ENCODE measurements around the gene REXO1. TPM values are rescaled to one million over a fixed set of nuclear protein-coding genes. Genes with fewer than 3 reads are reported as not detected.

Gene REXO1
- total RNA-seq, 1 donor from 2014 or later = 69.6 TPM

GRCh38 chr19:1828279-1829238, 19.7 kb downstream of the REXO1 start:
- no peak for ATAC-seq (ENCODE audit: low read depth)
- no peak for TF ChIP-seq CTCF (IDR thresholded peaks at IDR 0.05)

GRCh38 chr19:1827566-1828278, 20.6 kb downstream of the REXO1 start:
- Mint-ChIP-seq H3K27me3 (no peaks in the 10 kb centered on the region), H3K9me3 (no peaks in the 10 kb centered on the region), H3K4me3 (no peak overlapping the region), H3K27ac (no peak overlapping the region), H3K36me3 (ENCODE audit: low read depth) (peaks cover 40% of the 10 kb centered on the region), H3K4me1 (peaks cover 3% of the 10 kb centered on the region)
- ChIA-PET CTCF (no interaction called here), POLR2A (no interaction called here)
- ATAC-seq (ENCODE audit: low read depth) (no peak), DNase-seq (no peak)
- intact Hi-C loops (cut with micrococcal nuclease) = loop anchor here (2.0 kb wide), 1 partner anchor 15 kb away; the partner anchor contains the start of gene ATP8B3
- no peak for TF ChIP-seq CTCF (IDR thresholded peaks at IDR 0.05)

More at GRCh38 chr19:1828279-1829238, 19.7 kb downstream of the REXO1 start:
- peaks cover 3% of the 10 kb centered on the region for H3K4me1 Mint-ChIP-seq
- POLR2A ChIA-PET = no interaction called here
- H3K27ac Mint-ChIP-seq = no peak overlapping the region
- intact Hi-C loops (cut with micrococcal nuclease) = no loop called here
- no peaks in the 10 kb centered on the region for H3K27me3 Mint-ChIP-seq
- CTCF ChIA-PET = interaction anchor here (0.8 kb wide), 2 partner anchors 283 to 1122 kb away, joined by 3 read pairs; no protein-coding TSS in a partner anchor
- H3K36me3 Mint-ChIP-seq (ENCODE audit: low read depth) = peaks cover 38% of the 10 kb centered on the region
- DNase-seq = no peak
- H3K4me3 Mint-ChIP-seq = no peak overlapping the region
- H3K9me3 Mint-ChIP-seq = no peaks in the 10 kb centered on the region

- Mint-ChIP-seq H3K27ac (no peak overlapping the region), H3K27me3 (no peaks in the 10 kb centered on the region), H3K9me3 (no peaks in the 10 kb centered on the region), H3K4me1 (peaks cover 3% of the 10 kb centered on the region), H3K36me3 (ENCODE audit: low read depth) (peaks cover 46% of the 10 kb centered on the region), H3K4me3 (no peak overlapping the region)
- DNase-seq (no peak), ATAC-seq (ENCODE audit: low read depth) (no peak)
- ChIA-PET POLR2A (interaction anchor here (0.6 to 1.0 kb wide), 2 partner anchors 18 to 238 kb away, joined by 3 to 5 read pairs; no protein-coding TSS in a partner anchor), CTCF (interaction anchor here (0.7 to 2.3 kb wide), 18 partner anchors 9 to 359 kb away, joined by 3 to 28 read pairs (median 4); no protein-coding TSS in a partner anchor)
- TF ChIP-seq CTCF (IDR thresholded peaks at IDR 0.05) = no peak
- intact Hi-C loops (cut with micrococcal nuclease) = loop anchor here (1.0 to 2.0 kb wide), 3 partner anchors 14 to 281 kb away; partner anchors contain the start of gene ATP8B3
Observed at GRCh38 chr19:1826557-1827521, 21.4 kb downstream of the REXO1 start.

- H3K9me3 Mint-ChIP-seq = no peaks in the 10 kb centered on the region
- peaks cover 47% of the 10 kb centered on the region for H3K36me3 Mint-ChIP-seq (ENCODE audit: low read depth)
- H3K27me3 Mint-ChIP-seq = no peaks in the 10 kb centered on the region
- no peak overlapping the region for H3K27ac Mint-ChIP-seq
- POLR2A ChIA-PET = interaction anchor here (0.6 to 1.0 kb wide), 3 partner anchors 19 to 238 kb away, joined by 3 to 5 read pairs (median 3); no protein-coding TSS in a partner anchor
- intact Hi-C loops (cut with micrococcal nuclease) = loop anchor here (1.0 to 2.0 kb wide), 3 partner anchors 13 to 280 kb away; partner anchors contain the start of gene ATP8B3
- peaks cover 3% of the 10 kb centered on the region for H3K4me1 Mint-ChIP-seq
- DNase-seq = peak; percentile 72
- no peak for TF ChIP-seq CTCF (IDR thresholded peaks at IDR 0.05)
- H3K4me3 Mint-ChIP-seq = no peak overlapping the region
- ATAC-seq (ENCODE audit: low read depth) = peak; percentile 93
- CTCF ChIA-PET = interaction anchor here (0.7 to 2.3 kb wide), 22 partner anchors 10 to 359 kb away, joined by 3 to 28 read pairs (median 3); no protein-coding TSS in a partner anchor
Observed at GRCh38 chr19:1825909-1826556, 22.2 kb downstream of the REXO1 start.
